Activated T-cell treated with anti-CD3 and anti-CD28 coated beads, Interleukin-2, amount 50 U/mL, for 24 hours (primary cell): ENCODE data around the gene POLR3A.
A peak's percentile ranks its signal among the peaks of the same experiment; 100 is the strongest.
"Not testable (repeated sequence)": the region's sequence is repeated elsewhere in the genome, so short reads cannot be mapped to it uniquely, and the experiment has no call there.

ENCODE experiments used
- DNase-seq: peaks from one replicate; pipeline ENCODE4 v3.0.0-alpha.2; 2020
- H3K27ac Mint-ChIP-seq: 2 replicates; pipeline ENCODE4 v1.8.0; 2020; ENCODE audit warnings: mild to moderate bottlenecking, mixed read lengths
- H3K27me3 Mint-ChIP-seq: 2 replicates; pipeline ENCODE4 v1.8.0; 2020; ENCODE audit warnings: mixed read lengths
- H3K36me3 Mint-ChIP-seq: 2 replicates; pipeline ENCODE4 v1.8.0; 2020; ENCODE audit warnings: low read depth, mixed read lengths
- H3K4me1 Mint-ChIP-seq: 2 replicates; pipeline ENCODE4 v1.8.0; 2020; ENCODE audit warnings: low read depth, mixed read lengths
- H3K4me3 Mint-ChIP-seq: 2 replicates; pipeline ENCODE4 v1.8.0; 2020; ENCODE audit warnings: mild to moderate bottlenecking, moderate library complexity, mixed read lengths
- H3K9me3 Mint-ChIP-seq: 2 replicates; pipeline ENCODE4 v1.8.0; 2020; ENCODE audit warnings: mixed read lengths

POLR3A gene

DNA sequence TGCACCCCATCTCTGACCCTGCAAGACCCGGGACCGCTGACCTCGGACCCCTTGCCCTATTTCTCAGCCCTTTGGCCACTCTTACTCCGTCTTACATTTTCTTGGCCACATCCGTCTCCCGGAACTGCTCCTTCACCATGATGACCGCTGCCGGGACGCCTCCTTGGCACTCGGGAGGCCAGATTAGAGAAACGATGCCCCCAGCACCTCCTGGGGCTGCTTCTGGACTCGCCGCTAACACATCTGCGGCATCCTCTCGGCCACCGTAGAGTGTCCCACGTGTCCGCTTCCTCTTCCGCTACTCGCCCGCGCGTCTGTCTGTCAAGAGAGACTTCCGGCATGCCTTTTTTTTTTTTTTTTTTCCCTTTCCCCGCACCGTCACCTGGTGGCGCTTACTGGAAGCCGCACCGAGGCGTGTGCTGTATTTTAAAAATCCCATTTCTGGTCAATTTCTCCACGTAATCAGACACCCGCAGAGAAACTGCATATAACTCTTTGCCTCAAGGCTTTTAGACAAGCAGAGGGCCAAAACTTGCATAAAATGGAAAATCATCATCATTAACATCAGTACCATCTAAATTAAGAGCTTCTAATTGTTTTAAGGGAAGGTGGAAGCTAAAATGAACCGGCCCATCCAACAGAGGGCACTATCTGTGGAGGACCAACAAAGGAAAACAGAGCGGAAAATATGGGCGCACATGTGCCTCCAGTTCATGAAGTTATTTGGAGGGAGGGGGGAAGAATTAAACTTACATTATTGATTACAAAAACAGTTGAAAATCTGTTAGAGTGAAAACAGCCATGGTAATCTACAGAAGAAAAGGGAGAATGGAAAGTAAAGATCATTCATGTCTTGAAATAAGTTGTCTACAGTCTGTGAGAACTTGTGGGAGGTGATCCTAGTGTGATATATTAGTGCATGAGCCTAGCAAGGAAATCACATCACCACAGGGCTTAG is at the start of gene POLR3A:
POLR3A (minus strand) TSS at position 247 of the 958 bp plus-strand sequence; CDS start at position 139, 108 bp downstream.
- Mint-ChIP-seq H3K36me3 (peaks cover 55% of the 10 kb centered on the region), H3K27ac (peak within 1 kb of the TSS; percentile 97), H3K4me1 (peaks cover 35% of the 10 kb centered on the region), H3K4me3 (peak within 1 kb of the TSS; percentile 98), H3K9me3 (no peaks in the 10 kb centered on the region), H3K27me3 (no peaks in the 10 kb centered on the region)
- DNase-seq: peak; percentile 91

DNA sequence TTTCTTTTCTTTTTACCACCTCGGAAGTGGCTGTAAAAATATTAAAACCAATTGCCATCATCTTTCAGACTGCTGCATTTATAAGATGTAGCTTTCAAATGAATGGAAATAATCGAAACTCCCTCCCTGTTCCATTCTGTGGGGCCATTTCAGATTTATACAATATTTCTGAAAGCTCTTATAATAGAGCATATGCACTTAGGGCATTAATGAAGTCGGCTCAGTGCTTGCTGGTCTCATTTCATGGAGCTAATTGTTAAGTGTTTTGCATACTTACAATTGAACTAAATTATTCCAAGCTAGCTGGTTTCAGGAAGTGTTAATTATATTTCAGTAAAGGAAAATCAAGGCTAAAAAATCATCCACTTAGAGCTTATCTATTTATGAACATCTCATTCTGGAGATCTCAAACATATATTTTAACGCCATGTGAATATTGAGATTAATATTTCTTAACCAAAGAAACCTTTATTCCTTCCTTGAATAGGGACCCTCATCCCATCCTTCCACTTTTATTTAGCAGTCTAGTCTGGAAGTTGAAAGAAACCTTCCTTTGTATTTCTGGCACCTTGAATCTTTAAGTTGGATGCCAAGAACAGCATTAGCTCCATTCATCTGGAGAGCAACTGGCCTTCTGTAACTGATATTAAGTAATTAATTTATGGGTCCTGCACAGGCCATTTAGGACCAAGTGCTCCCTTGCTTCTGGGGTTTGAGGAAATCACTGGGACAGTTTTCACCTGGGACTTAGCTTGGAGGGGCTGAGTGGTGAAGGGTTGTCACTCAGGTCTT is 49.4 kb upstream of the POLR3A start:
- DNase-seq: no peak
- Mint-ChIP-seq H3K27me3 (no peaks in the 10 kb centered on the region), H3K4me3 (no peak overlapping the region), H3K9me3 (peaks cover 3% of the 10 kb centered on the region), H3K27ac (no peak overlapping the region), H3K4me1 (no peaks in the 10 kb centered on the region), H3K36me3 (no peaks in the 10 kb centered on the region)

DNA sequence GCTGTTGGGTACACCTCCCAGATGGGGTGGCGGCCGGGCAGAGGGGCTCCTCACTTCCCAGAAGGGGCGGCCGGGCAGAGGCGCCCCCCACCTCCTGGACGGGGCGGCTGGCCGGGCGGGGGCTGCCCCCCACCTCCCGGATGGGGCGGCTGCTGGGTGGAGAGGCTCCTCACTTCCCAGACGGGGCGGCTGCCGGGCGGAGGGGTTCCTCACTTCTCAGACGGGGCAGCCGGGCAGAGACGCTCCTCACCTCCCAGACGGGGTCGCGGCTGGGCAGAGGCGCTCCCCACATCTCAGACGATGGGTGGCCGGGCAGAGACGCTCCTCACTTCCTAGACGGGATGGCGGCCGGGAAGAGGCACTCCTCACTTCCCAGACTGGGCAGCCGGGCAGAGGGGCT is 46.5 kb upstream of the POLR3A start:
- not testable (repeated sequence) for H3K36me3 Mint-ChIP-seq, H3K9me3 Mint-ChIP-seq, H3K27me3 Mint-ChIP-seq

DNA sequence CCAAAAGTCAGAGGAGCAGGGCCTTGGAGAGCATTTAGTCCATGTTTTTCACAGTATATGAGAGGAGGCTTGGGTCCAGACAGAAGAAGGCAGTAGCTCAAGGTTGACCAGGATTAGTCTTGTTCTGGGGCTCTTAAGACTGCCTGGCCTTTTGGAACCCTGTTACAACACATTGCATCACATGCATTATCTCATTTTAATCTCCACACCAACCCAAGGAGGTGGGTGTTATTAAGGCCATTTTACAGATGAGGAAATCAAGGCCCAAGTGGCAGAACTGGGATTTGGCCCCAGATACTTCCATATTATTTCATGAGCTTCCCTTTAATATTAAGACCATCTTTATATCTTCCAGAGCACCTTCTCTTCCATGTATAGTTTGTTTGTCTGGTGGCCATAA is 43.2 kb upstream of the POLR3A start:
- no peak for DNase-seq
- H3K4me1 Mint-ChIP-seq: no peaks in the 10 kb centered on the region
- H3K4me3 Mint-ChIP-seq: no peak overlapping the region
- no peaks in the 10 kb centered on the region for H3K27me3 Mint-ChIP-seq
- H3K36me3 Mint-ChIP-seq: no peaks in the 10 kb centered on the region
- no peak overlapping the region for H3K27ac Mint-ChIP-seq
- H3K9me3 Mint-ChIP-seq: peaks cover 3% of the 10 kb centered on the region

More for the DNA sequence above, 46.5 kb upstream of the POLR3A start:
- not testable (repeated sequence) for H3K4me1 Mint-ChIP-seq, DNase-seq, H3K4me3 Mint-ChIP-seq, H3K27ac Mint-ChIP-seq

DNA sequence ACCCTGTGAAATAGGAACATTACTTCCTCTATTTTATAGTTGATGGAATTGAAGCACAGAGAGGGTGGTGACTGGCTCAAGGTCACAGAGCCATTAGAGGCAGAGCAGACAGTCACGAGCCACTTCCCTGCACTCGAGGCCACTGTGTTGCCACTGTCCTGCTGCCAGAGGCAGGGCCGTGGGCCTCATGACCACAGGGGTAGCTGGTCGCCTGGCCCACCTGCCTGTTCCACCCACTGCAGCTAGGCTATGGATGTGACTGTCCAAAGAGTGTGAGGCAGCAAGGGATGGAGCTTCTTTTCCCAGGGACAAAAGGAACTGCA is 42.5 kb upstream of the POLR3A start:
- Mint-ChIP-seq H3K9me3 (peaks cover 3% of the 10 kb centered on the region), H3K36me3 (no peaks in the 10 kb centered on the region), H3K4me3 (no peak overlapping the region), H3K27me3 (no peaks in the 10 kb centered on the region), H3K27ac (no peak overlapping the region), H3K4me1 (no peaks in the 10 kb centered on the region)
- no peak for DNase-seq

DNA sequence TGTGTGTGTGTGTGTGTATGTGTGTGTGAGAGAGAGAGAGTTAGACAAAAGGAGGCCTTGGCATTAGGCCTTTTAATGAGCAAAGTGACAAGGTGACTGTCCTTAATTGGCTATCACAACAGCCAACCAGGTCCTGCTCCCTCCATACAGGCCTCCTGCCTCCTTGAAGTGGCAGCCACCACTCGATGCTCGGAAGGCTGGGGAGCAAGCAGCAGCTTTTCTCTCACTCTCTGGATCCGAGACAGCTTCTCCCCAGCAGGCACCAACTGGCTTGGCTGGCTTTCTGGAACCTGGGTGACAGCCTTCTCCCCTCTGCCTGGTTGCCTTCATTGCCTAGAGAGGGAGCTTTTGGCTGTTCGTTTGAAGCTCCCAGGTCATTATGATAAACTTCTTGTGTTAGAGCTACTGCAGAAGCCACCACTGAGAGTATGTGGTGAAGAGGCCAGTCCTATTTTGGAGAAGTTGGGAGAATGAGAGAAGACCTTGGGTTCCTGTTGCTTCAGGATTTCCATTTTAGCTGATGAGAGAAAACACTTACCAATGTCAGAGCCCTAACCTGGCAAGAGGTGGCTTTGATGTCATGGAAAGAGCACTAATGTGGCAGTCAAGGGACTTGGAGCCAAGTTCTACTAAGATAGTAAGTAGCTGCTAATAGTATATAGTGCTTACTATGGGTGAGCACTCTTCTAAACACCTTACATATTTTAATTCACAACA is 42.0 kb upstream of the POLR3A start:
- DNase-seq: no peak
- no peak overlapping the region for H3K27ac Mint-ChIP-seq
- H3K9me3 Mint-ChIP-seq: peaks cover 3% of the 10 kb centered on the region
- H3K36me3 Mint-ChIP-seq: no peaks in the 10 kb centered on the region
- no peak overlapping the region for H3K4me3 Mint-ChIP-seq
- no peaks in the 10 kb centered on the region for H3K4me1 Mint-ChIP-seq
- no peaks in the 10 kb centered on the region for H3K27me3 Mint-ChIP-seq

DNA sequence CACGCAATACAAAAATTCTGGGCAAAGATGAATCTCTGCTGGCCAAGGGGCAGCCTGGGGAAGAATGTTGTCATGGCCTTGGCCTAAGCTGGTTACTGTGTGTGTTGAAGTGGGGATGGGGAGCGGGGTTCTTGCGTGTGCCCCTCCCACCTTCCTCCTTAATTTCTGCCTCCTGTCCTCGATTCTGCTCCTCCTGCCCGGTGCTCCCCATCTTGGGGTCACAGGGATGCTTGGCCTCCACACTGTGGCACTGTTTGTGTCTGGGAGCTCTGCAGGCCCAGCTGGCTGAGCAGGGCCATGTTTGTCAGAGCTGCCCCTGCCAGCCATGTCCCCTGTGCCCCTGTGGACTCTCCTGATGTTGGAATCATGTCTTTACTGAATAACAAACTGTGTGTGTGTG is 41.4 kb upstream of the POLR3A start:
- H3K4me3 Mint-ChIP-seq: no peak overlapping the region
- H3K9me3 Mint-ChIP-seq: peaks cover 3% of the 10 kb centered on the region
- no peaks in the 10 kb centered on the region for H3K36me3 Mint-ChIP-seq
- no peaks in the 10 kb centered on the region for H3K27me3 Mint-ChIP-seq
- no peak for DNase-seq
- no peaks in the 10 kb centered on the region for H3K4me1 Mint-ChIP-seq
- no peak overlapping the region for H3K27ac Mint-ChIP-seq

DNA sequence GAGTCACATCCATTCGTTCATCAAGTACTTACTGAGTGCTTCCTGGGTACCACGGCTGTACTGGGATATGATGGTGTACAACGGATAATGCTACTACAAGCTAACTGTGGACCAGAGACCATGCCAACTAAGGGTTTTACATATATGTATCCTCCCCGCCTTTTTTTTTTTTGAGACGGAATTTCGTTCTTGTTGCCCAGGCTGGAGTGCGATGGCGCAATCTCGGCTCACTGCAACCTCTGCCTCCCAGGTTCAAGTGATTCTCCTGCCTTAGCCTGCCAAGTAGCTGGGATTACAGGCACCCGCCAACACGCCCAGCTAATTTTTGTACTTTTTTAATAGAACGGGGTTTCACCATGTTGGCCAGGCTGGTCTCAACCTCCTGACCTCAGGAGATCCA is 40.7 kb upstream of the POLR3A start:
- not testable (repeated sequence) for H3K4me3 Mint-ChIP-seq, H3K27me3 Mint-ChIP-seq, H3K4me1 Mint-ChIP-seq, H3K36me3 Mint-ChIP-seq, DNase-seq, H3K27ac Mint-ChIP-seq, H3K9me3 Mint-ChIP-seq

DNA sequence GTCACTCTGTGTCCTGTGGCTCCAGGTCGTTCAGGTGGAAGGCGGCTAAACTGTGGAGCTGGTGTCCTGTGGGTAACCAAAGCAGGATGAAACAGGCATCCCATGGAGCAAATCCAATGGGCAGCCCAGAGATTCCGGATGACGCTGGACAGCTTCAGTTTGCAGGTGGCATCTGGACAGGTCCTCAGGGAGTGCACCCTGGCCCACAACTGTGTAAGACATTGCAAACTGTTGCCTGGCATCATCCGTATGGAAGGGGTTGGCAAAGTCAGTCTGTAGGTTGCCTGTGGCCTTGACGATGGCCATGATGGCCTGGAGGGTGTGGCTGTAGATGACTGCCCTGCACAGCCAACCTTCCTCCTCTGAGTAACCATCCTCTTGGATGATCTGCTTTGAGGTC is 39.8 kb upstream of the POLR3A start:
- no peak overlapping the region for H3K4me3 Mint-ChIP-seq
- no peak for DNase-seq
- peaks cover under 1% of the 10 kb centered on the region for H3K9me3 Mint-ChIP-seq
- H3K27me3 Mint-ChIP-seq: no peaks in the 10 kb centered on the region
- no peaks in the 10 kb centered on the region for H3K36me3 Mint-ChIP-seq
- H3K4me1 Mint-ChIP-seq: no peaks in the 10 kb centered on the region
- H3K27ac Mint-ChIP-seq: no peak overlapping the region

DNA sequence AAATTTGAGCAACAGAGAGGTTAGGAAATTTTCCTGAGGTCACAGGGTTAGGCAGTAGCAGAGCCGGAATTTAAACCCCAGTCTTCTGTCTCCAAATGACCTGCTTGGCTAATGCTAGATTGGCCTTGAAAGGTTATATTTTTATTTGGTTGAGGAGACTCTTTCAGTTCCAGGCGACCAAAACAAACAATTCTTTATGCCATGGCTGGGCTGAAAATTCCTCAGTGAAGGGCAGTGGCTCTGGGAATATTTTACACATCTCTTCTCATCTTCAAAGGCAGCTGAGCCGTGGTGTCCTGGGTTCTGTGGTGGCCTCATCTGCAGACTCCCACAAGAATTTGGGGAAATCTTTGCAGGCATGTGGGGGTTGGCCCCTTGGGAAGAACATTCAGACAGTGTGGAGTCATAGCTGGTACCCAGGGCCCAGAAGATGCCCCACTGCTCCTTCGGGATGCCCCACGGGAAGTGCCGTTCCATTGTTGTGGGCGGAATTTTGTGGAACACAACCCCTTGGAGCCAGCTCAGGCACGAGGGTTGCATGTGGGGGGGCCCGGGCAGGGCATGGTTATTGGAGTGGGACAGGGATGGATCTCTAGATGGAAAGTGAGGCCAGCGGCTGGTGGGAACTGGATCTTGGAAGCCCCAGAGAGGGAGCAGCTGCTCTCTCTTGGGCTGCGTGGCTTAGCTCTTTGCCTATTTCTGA is 37.6 kb upstream of the POLR3A start:
- H3K27ac Mint-ChIP-seq: no peak overlapping the region
- no peaks in the 10 kb centered on the region for H3K9me3 Mint-ChIP-seq
- DNase-seq: no peak
- H3K36me3 Mint-ChIP-seq: no peaks in the 10 kb centered on the region
- no peak overlapping the region for H3K4me3 Mint-ChIP-seq
- no peaks in the 10 kb centered on the region for H3K27me3 Mint-ChIP-seq
- peaks cover 6% of the 10 kb centered on the region for H3K4me1 Mint-ChIP-seq

DNA sequence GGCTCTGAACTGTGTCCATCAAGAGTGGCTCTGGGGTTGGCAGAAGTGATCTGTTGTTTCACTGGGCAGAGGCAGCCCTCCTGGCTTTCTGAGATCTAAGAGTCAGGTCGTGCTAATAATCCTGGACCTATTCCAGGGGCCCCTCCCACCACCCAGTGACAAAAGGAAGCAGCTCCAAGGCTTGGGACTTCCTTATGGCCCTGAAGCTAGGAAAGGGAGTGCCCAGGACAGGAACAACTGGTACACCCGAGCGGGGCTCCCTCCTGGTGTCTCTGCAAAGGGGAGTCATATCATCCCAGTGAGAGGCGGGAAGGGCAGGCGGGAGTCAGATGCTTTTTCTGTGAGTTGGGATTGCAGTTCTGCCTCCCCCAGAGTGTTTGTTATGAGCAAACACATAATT is 36.7 kb upstream of the POLR3A start:
- H3K4me1 Mint-ChIP-seq: peaks cover 6% of the 10 kb centered on the region
- DNase-seq: no peak
- no peaks in the 10 kb centered on the region for H3K9me3 Mint-ChIP-seq
- no peak overlapping the region for H3K27ac Mint-ChIP-seq
- no peaks in the 10 kb centered on the region for H3K36me3 Mint-ChIP-seq
- H3K4me3 Mint-ChIP-seq: no peak overlapping the region
- no peaks in the 10 kb centered on the region for H3K27me3 Mint-ChIP-seq

DNA sequence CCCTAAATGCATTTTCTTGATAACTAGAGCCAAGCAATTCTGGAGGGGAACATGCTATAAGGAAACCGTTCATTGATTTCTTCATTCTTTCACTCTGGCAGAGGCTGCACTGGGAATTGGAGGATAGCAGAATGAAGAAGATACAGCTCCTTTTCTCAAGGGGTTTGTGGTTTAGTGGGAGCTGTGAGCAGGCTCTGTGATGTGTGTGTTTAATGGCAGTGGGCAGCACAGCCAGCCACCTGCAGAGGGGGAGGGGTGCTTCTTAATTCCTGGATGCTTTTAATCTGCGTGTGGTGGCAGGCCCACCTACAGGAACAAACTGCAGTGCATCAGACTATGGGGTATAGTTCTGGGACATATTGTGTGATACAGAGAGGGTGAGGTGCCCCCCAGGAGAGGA is 36.3 kb upstream of the POLR3A start:
- no peak for DNase-seq
- H3K4me3 Mint-ChIP-seq: no peak overlapping the region
- no peak overlapping the region for H3K27ac Mint-ChIP-seq
- H3K9me3 Mint-ChIP-seq: no peaks in the 10 kb centered on the region
- no peaks in the 10 kb centered on the region for H3K27me3 Mint-ChIP-seq
- H3K4me1 Mint-ChIP-seq: peaks cover 6% of the 10 kb centered on the region
- H3K36me3 Mint-ChIP-seq: no peaks in the 10 kb centered on the region

DNA sequence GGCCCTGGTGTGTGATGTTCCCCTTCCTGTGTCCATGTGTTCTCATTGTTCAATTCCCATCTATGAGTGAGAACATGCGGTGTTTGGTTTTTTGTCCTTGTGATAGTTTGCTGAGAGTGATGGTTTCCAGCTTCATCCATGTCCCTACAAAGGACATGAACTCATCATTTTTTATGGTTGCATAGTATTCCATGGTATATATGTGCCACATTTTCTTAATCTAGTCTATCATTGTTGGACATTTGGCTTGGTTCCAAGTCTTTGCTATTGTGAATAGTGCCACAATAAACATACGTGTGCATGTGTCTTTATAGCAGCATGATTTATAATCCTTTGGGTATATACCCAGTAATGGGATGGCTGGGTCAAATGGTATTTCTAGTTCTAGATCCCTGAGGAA is 35.6 kb upstream of the POLR3A start:
- H3K27me3 Mint-ChIP-seq, H3K4me1 Mint-ChIP-seq, H3K9me3 Mint-ChIP-seq, H3K36me3 Mint-ChIP-seq, DNase-seq, H3K4me3 Mint-ChIP-seq, H3K27ac Mint-ChIP-seq: not testable (repeated sequence)

DNA sequence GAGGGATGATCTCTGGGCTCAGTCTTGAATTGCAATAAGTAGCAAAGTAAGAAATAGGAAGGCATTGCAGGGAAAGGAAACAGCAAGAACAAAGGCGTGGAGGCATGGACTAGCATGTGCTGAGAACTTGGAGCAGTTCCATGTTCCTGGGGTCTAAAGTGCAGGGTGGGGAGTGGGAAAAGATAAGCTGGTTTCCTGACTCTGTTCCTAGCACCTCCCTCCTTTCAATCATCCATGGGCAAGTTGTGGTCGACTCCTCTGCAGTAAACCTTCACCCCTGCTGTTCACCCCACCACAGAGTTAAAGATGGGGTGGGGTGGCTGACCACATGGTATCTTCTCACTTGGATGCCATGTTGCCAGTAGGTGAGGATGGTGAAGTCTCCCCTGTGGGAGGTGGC is 33.9 kb upstream of the POLR3A start:
- H3K9me3 Mint-ChIP-seq: no peaks in the 10 kb centered on the region
- DNase-seq: no peak
- no peaks in the 10 kb centered on the region for H3K36me3 Mint-ChIP-seq
- H3K4me3 Mint-ChIP-seq: no peak overlapping the region
- no peak overlapping the region for H3K27ac Mint-ChIP-seq
- H3K27me3 Mint-ChIP-seq: no peaks in the 10 kb centered on the region
- peaks cover 6% of the 10 kb centered on the region for H3K4me1 Mint-ChIP-seq
